Measurements from ENCODE around the gene NKD1. TPM values are rescaled to one million over a fixed set of nuclear protein-coding genes. Genes with fewer than 3 reads are reported as not detected.

The NKD1 gene
- total RNA-seq, 1 donor = 1.2 TPM

DNA sequence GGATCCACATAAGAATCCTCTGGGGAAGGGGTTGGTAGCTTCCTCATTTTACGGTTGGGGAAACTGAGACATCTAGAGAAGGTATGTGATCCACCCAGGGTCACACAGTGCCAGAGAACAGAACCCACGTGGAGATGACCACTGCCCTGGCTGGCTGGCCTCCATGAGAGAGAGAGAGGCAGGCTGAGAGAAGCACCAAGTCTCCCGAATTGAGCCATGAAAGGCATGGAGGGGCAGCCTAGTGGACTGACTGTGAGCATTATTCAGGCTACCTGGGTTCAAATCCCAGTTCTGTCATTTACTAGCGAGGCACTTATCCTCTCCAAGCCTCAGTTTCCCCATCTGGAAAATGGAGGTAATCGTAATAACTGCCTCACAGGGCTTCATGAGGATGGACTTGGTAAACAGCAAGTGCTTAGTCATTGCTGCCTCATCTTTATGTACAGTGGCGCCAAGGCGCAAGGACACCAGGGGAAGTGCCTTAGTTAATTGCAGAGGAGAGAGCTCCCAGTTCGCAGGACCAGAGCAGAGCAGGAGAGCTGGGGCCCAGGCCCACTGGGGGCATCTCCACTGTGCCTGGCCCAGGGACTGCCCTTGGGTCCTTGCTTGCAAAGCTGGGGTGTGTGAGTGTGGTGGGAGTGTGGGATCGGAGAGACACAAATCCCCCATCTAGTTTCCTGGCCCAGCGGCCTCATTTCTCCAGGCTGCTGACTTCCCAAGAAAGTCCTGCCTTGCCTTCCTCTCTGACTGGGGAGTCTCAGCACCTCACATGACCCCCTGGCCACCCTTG is 71.7 kb downstream of the NKD1 start:
- Histone ChIP-seq H3K9me3 (ENCODE audit: low read depth, low read length) (no peaks in the 10 kb centered on the region), H3K4me3 (ENCODE audit: low read length) (no peak overlapping the region), H3K4me1 (ENCODE audit: insufficient read depth, low read length) (peaks cover 4% of the 10 kb centered on the region), H3K27me3 (ENCODE audit: insufficient read depth, low read length) (no peaks in the 10 kb centered on the region)

DNA sequence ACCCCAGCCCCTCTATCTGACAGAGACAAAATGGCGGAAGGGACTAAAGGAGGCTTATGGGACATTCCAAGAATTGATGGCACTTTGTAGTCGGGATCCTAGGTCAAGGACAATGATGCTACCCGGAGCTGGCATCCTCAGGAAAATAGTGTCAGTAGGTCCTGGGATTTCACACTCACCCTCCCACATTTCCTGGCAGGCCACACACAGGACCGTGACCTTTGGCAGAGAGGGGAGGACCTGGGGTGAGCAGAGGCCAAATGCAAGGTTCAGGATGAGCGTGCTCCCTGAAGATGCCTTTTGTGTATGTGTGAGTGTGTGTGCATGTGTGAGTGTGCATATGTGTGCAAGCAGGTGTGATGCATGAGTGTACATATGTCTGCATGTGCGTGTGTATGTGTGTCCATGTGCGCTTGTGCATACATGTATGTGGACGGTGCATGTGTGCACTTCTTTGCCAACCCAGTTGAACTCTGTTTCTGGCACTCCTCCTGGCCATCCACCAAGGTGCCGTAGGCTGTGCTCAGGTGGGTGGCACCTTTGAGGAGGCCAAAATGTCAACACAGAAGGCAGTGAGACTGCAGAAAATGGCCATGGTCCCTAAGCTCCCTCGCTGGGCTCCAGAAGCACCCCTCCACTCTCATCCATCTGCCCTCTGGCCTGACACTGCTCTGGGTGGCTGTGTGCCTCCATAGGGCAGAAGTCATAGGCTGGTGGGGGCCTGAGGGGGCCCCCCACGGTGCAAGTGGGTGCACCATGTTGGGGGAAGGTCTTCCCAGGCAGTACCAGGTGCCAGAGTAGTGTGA is 72.7 kb downstream of the NKD1 start:
- Histone ChIP-seq H3K4me1 (ENCODE audit: insufficient read depth, low read length) (peaks cover 4% of the 10 kb centered on the region), H3K4me3 (ENCODE audit: low read length) (no peak overlapping the region), H3K27me3 (ENCODE audit: insufficient read depth, low read length) (no peaks in the 10 kb centered on the region), H3K9me3 (ENCODE audit: low read depth, low read length) (no peaks in the 10 kb centered on the region)

DNA sequence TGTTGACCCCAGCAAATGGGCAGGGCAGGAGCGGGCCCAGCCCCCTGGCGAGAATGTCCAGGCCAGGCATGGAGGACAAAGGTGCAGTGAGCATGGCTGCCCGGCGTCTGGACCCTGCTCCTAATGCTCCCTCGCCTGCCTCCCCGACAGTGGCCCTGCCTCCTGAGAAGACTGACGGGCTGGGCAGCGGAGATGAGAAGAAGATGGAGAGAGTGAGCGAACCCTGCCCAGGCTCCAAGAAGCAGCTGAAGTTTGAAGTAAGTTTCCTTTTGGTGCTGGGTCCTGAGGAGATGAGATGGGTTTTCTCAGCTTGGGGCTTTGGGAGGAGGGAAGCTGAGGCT is 73.2 kb downstream of the NKD1 start:
- no peaks in the 10 kb centered on the region for H3K27me3 ChIP-seq (ENCODE audit: insufficient read depth, low read length)
- peaks cover 5% of the 10 kb centered on the region for H3K4me1 ChIP-seq (ENCODE audit: insufficient read depth, low read length)
- no peak overlapping the region for H3K4me3 ChIP-seq (ENCODE audit: low read length)
- no peaks in the 10 kb centered on the region for H3K9me3 ChIP-seq (ENCODE audit: low read depth, low read length)

DNA sequence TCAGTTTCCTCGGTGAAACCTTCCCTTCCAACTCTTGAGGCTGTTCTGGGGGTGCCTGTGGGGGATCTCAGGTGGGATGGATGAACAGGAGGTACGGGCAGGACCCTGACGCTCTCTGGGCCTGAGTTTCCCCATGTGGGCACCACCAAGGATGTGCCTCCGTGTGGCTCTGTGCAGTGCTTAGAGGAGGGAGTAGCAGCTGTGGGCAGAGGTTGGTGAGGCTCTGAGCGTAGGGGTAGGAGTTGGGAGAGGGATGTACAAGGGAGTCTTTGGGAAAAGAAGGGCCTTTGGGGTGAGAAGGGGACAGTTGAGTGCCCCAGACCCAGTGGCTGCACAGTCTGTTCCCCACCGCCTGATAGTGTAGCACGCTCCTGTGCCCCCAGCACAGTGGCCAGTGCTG is 73.8 kb downstream of the NKD1 start:
- H3K4me1 ChIP-seq (ENCODE audit: insufficient read depth, low read length) = peaks cover 11% of the 10 kb centered on the region
- no peaks in the 10 kb centered on the region for H3K9me3 ChIP-seq (ENCODE audit: low read depth, low read length)

DNA sequence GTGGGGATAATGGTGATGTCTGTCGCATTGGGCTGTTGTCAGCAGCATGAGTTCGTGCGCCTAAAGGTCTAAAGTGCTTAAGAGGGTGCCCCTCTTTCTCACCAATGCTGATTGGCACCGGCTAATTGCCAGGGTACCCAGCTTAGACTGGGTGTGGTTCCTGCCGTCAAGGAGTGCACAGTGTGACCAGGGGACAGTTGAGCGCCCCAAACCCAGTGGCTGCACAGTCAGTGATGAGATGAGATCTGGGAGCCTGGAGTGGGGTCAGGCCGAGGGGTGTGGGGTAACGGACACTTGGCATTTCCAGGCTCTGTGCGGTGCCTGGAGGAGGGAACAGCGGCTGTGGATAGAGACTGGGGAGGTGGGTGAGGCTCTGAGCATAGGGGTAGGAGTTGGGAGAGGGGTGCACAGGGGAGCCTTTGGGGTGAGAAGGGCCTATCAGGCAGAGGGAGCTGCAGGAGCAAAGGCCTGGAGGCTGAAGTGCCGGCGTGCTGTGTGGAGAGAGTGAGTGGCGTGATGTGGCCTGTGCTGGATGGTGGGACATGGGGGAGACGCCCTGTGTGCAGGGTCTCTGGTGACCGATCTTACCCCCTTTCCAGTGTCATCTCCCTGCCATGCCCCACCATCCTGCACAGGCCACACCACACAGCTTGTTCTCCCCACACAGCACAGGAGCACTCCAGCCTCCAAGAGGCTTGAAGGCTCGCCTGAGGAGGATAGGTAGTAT is 74.6 kb downstream of the NKD1 start:
- H3K27me3 ChIP-seq (ENCODE audit: insufficient read depth, low read length) = no peaks in the 10 kb centered on the region
- H3K4me3 ChIP-seq (ENCODE audit: low read length) = no peak overlapping the region
- H3K4me1 ChIP-seq (ENCODE audit: insufficient read depth, low read length) = peaks cover 19% of the 10 kb centered on the region
- H3K9me3 ChIP-seq (ENCODE audit: low read depth, low read length) = no peaks in the 10 kb centered on the region

More for the DNA sequence above, 73.8 kb downstream of the NKD1 start:
- no peak overlapping the region for H3K4me3 ChIP-seq (ENCODE audit: low read length)
- no peaks in the 10 kb centered on the region for H3K27me3 ChIP-seq (ENCODE audit: insufficient read depth, low read length)

DNA sequence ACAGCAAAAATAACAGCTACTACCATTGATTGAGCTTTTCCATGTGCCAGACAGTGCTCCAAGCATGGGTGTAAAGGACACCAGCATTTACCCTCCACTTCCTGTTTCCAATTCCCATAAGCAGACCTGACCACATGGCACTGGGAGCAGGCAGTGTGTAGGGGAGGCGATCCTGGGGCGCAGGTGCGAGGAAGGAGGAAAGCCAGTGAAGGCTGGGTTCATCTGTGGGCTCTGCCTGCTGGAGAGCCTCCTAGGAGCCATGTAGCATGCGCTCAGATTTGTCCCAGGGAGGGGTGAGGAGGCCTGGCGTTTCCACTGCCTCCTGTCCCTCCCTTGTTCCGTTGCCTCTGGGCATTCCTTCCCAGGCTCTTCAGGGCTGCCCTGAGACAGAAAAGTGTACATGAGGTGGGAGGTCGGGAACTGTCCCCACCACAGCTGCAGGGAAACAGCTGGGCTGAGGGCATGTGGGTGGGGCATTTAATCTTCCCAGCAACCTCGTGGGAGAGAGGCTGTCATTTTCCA is 76.3 kb downstream of the NKD1 start:
- no peaks in the 10 kb centered on the region for H3K27me3 ChIP-seq (ENCODE audit: insufficient read depth, low read length)
- H3K4me3 ChIP-seq (ENCODE audit: low read length) = no peak overlapping the region
- no peaks in the 10 kb centered on the region for H3K9me3 ChIP-seq (ENCODE audit: low read depth, low read length)
- H3K4me1 ChIP-seq (ENCODE audit: insufficient read depth, low read length) = peaks cover 20% of the 10 kb centered on the region

DNA sequence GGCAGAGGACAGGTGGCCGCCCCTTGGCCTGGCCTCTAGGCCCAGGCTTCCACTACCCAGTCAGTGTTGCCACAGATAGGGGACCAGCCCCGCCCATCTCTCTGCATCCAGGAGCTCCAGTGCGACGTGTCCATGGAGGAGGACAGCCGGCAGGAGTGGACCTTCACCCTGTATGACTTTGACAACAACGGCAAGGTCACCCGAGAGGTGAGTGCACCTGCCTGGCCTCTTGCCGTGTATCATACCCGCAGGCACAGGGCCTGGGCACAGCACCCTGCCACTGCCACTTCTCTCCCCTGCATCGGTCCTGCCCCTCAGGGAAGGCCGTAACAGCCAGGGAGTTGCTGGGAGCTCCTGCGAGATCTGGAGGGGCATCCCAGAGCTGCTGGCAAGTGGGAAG is 77.2 kb downstream of the NKD1 start:
- Histone ChIP-seq H3K4me1 (ENCODE audit: insufficient read depth, low read length) (peaks cover 20% of the 10 kb centered on the region), H3K9me3 (ENCODE audit: low read depth, low read length) (no peaks in the 10 kb centered on the region)

DNA sequence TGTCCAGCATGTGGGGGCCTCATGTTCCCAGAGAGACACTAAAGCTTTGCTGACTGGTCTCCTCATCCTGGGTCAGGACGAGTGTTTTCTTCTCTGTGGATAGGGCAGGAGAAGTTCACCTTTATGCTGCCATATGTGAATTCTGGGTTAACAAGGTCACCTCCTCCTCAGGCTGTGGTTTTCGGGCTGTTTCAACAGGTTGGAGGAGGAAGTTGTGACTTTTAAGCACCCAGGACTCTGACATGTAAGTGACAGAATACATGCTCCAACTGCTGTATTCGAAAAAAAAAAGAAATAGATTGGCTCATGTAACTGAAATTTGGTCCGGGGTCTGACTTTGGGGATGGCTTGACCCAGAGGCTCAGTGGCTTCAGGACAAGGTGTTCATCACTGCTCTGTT is 78.7 kb downstream of the NKD1 start:
- Histone ChIP-seq H3K4me1 (ENCODE audit: insufficient read depth, low read length) (peaks cover 20% of the 10 kb centered on the region), H3K4me3 (ENCODE audit: low read length) (no peak overlapping the region), H3K27me3 (ENCODE audit: insufficient read depth, low read length) (no peaks in the 10 kb centered on the region), H3K9me3 (ENCODE audit: low read depth, low read length) (no peaks in the 10 kb centered on the region)

More for the DNA sequence above, 77.2 kb downstream of the NKD1 start:
- no peaks in the 10 kb centered on the region for H3K27me3 ChIP-seq (ENCODE audit: insufficient read depth, low read length)
- H3K4me3 ChIP-seq (ENCODE audit: low read length) = no peak overlapping the region

DNA sequence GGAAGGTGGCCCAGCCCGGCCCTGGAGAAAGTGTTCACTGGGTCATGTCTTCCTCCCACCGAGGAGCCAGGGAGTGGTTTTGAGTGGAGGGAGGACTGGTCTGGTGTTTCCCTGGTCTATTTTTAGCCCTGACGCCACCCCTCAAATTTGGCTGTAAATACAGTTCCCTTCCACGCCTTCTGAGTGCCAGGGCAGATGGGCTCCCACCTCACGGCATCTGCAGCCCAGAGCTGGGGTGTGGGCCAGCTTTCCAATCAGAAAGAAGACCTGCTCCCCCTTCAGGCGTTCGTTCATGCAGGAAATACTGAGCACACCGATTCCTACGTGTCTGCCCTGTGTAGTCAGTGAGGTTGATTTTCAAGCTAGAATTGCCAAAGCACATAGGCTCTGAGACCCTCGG is 79.2 kb downstream of the NKD1 start:
- H3K4me1 ChIP-seq (ENCODE audit: insufficient read depth, low read length) = peaks cover 20% of the 10 kb centered on the region
- H3K4me3 ChIP-seq (ENCODE audit: low read length) = no peak overlapping the region
- H3K9me3 ChIP-seq (ENCODE audit: low read depth, low read length) = no peaks in the 10 kb centered on the region
- no peaks in the 10 kb centered on the region for H3K27me3 ChIP-seq (ENCODE audit: insufficient read depth, low read length)

DNA sequence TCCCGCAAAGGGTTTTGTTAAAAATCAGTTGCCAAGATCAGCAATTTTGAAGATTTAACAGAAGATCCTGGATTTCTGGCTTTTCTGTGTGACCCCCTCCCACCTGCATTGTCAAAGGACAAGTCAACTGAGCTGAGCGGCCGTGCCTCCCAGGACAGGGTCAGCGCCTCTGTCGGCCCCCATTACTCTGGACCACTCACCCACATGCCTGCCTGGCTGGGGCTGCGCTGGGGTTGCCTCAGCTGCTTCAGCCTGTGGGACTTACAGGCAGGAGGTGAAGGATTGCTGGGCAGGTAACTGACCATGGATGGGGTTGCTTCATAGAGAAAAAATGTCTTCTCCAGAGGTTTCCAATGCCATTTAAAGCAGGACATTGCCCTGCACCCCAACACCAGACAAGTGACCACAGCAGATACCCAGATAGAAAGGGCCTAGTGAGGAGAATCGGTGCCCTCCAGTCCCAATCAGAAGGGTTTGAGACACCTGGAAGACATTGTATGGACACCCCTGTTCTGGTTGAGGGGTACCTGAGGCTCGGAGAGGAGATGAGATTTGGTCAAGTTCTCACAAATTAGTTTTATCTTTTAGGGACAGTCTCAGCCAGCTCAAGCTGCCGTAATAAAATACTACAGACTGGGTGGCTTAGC is 80.1 kb downstream of the NKD1 start:
- Histone ChIP-seq H3K27me3 (ENCODE audit: insufficient read depth, low read length) (no peaks in the 10 kb centered on the region), H3K4me1 (ENCODE audit: insufficient read depth, low read length) (peaks cover 20% of the 10 kb centered on the region), H3K4me3 (ENCODE audit: low read length) (no peak overlapping the region), H3K9me3 (ENCODE audit: low read depth, low read length) (no peaks in the 10 kb centered on the region)

DNA sequence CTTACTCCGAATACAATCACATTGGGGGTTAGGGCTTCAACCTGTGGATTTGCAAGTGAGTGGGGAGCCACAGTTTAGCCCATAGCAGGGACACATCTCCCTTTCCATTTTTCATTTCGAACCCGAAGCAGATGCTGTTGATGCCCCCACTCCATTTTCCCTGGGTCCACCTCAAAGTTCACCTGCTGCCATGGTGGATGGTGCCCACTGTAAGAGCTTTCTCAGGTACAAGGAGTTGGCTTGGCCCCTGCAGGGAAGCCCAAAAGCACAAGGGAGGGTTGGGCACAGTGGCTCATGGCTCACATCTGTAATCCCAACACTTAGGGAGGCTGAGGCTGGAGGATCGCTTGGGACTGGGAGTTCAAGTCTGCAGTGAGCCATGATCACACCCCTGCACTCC is 81.1 kb downstream of the NKD1 start:
- Histone ChIP-seq H3K4me3 (ENCODE audit: low read length) (no peak overlapping the region), H3K4me1 (ENCODE audit: insufficient read depth, low read length) (peaks cover 17% of the 10 kb centered on the region), H3K27me3 (ENCODE audit: insufficient read depth, low read length) (no peaks in the 10 kb centered on the region), H3K9me3 (ENCODE audit: low read depth, low read length) (no peaks in the 10 kb centered on the region)

DNA sequence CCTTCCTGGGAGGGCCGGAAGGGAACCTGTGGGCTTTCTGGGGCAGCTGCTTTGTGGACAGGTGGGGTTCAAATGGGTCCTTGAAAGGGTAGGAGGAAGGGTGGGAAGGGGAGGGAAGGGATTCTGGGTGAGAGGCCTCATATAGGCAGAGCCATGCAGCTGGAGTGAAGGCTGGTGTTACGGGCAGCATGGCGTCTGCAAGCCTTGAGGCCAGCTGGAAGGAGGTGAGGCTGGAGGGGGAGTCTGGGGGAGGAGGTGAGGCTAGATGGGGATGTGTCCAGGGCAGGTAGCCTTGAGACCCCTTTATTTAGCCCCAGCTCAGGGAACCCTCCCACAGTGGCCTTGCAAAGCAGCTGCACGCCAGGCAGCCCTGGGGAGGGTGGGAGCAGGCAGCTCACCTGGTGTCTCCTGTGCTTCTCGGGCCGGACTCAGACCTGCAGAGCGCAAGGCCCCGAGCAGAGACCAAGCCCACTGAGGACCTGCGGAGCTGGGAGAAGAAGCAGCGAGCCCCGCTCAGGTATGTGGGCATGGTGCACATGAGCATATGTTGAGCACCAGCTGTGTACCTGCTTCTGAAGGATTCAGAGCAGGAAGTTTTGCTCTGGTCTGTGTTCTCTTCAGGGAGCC is 82.3 kb downstream of the NKD1 start:
- H3K4me3 ChIP-seq (ENCODE audit: low read length) = no peak overlapping the region
- H3K9me3 ChIP-seq (ENCODE audit: low read depth, low read length) = no peaks in the 10 kb centered on the region
- H3K27me3 ChIP-seq (ENCODE audit: insufficient read depth, low read length) = no peaks in the 10 kb centered on the region
- peaks cover 17% of the 10 kb centered on the region for H3K4me1 ChIP-seq (ENCODE audit: insufficient read depth, low read length)

DNA sequence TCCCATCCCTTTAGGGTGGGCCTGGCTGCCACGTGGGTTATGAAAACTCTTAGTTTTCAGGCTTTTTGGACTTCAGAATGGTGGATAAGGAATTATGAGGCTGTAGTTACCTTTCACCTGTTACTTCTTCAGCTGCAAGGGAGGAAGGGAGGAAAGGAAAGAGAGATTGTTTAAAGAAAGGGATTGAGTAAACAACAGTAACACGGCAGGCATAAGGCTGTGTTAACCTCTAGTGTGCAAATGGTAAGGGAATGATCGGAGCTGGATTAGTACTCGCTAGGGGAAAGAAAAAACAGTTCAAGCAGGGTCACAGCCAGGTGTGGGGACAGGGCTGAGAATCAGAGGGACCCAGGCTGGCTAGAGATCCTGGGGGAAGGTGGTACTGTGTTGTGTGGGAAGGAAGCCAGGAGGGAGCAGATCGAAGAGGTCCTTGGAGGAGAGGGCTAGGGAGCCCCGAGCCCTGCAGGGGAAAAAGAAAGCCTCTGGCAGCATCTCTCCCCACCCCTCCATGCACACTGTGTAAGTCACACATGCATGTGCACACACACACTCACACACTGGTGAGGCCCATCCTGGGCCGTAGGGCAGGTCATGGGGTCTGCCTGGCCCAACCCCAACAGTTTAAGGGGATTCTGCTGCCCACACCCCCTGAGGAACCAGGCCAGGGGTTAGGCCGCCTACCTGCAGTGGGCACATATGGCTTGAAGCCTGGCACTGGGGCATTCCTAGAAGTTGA is 83.2 kb downstream of the NKD1 start:
- no peaks in the 10 kb centered on the region for H3K9me3 ChIP-seq (ENCODE audit: low read depth, low read length)
- peaks cover 18% of the 10 kb centered on the region for H3K4me1 ChIP-seq (ENCODE audit: insufficient read depth, low read length)
- no peak overlapping the region for H3K4me3 ChIP-seq (ENCODE audit: low read length)
- H3K27me3 ChIP-seq (ENCODE audit: insufficient read depth, low read length) = no peaks in the 10 kb centered on the region

All from mononuclear cell (primary cell).